GM06990 (cell line): ENCODE measurements around the gene POLN.

ENCODE experiments used
- DNase-seq: peaks from one replicate; pipeline ENCODE4 v3.0.0-alpha.2; 2011; ENCODE audit not compliant: insufficient read length; ENCODE audit errors: extremely low read depth
- H3K27me3 ChIP-seq: replicated peaks from 2 replicates; pipeline ENCODE4 v1.6.0; 2011; ENCODE audit warnings: low read length; ENCODE audit not compliant: control insufficient read depth, insufficient read depth
- H3K36me3 ChIP-seq: 2 replicates; pipeline ENCODE4 v1.5.1; 2011; ENCODE audit warnings: low read length; ENCODE audit not compliant: control insufficient read depth, insufficient read depth
- H3K4me3 ChIP-seq: replicated peaks from 2 replicates; pipeline ENCODE4 v1.5.1; 2011; ENCODE audit warnings: low read depth, mild to moderate bottlenecking, control low read depth, low read length
- CTCF ChIP-seq: IDR thresholded peaks from 2 replicates; pipeline ENCODE4 v1.5.1; 2011; ENCODE audit warnings: low read length, control low read depth, mild to moderate bottlenecking, inconsistent platforms; ENCODE audit not compliant: insufficient read depth, poor library complexity, severe bottlenecking

Gene POLN

GRCh38 chr4:2051086-2051485 lies 190.8 kb downstream of the POLN start:
- DNase-seq: no peak
- Histone ChIP-seq H3K4me3 (no peak overlapping the region), H3K36me3 (no peaks in the 10 kb centered on the region), H3K27me3 (no peaks in the 10 kb centered on the region; the same call in 1 of the 2 replicates)
- TF ChIP-seq CTCF: no peak

- no peak for DNase-seq
- H3K27me3 ChIP-seq: no peaks in the 10 kb centered on the region
- no peaks in the 10 kb centered on the region for H3K36me3 ChIP-seq
- no peak overlapping the region for H3K4me3 ChIP-seq
- TF ChIP-seq CTCF: no peak
These were observed 192.1 kb downstream of the POLN start for GRCh38 chr4:2049811-2050210.

GRCh38 chr4:2049381-2049780 lies 192.5 kb downstream of the POLN start:
- no peak overlapping the region for H3K4me3 ChIP-seq
- no peak for DNase-seq
- no peaks in the 10 kb centered on the region for H3K36me3 ChIP-seq
- no peak for TF ChIP-seq CTCF
- no peaks in the 10 kb centered on the region for H3K27me3 ChIP-seq

- Histone ChIP-seq H3K36me3 (no peaks in the 10 kb centered on the region), H3K4me3 (no peak overlapping the region), H3K27me3 (no peaks in the 10 kb centered on the region)
- TF ChIP-seq CTCF: no peak
- DNase-seq: no peak
These were observed 193.1 kb downstream of the POLN start for GRCh38 chr4:2048831-2049230.

- Histone ChIP-seq H3K4me3 (no peak overlapping the region), H3K27me3 (no peaks in the 10 kb centered on the region), H3K36me3 (no peaks in the 10 kb centered on the region)
- DNase-seq: no peak
- TF ChIP-seq CTCF: no peak
These were observed 193.9 kb downstream of the POLN start for GRCh38 chr4:2047781-2048581.

- Histone ChIP-seq H3K27me3 (no peaks in the 10 kb centered on the region), H3K4me3 (no peak overlapping the region), H3K36me3 (no peaks in the 10 kb centered on the region)
- DNase-seq: peak; percentile 6
- TF ChIP-seq CTCF: no peak
These were observed 194.8 kb downstream of the POLN start for GRCh38 chr4:2047031-2047660.
